Brain microvascular endothelial cell (primary cell): ENCODE data around the gene TERC.

Source experiments
- DNase-seq: peaks from one replicate; pipeline ENCODE4 v3.0.0-alpha.2; 2020
- H3K27ac ChIP-seq: fragments of 250-450 bp; sonication (Bioruptor Pico); 2 replicates; pipeline ENCODE4 v1.5.1; 2020; ENCODE audit warnings: mild to moderate bottlenecking, moderate library complexity
- H3K27me3 ChIP-seq: fragments of 250-450 bp; sonication (Bioruptor Pico); replicated peaks from 2 replicates; pipeline ENCODE4 v1.5.1; 2020; ENCODE audit warnings: mild to moderate bottlenecking
- H3K36me3 ChIP-seq: fragments of 250-450 bp; sonication (Bioruptor Pico); replicated peaks from 2 replicates; pipeline ENCODE4 v1.5.1; 2020; ENCODE audit warnings: mild to moderate bottlenecking
- H3K4me3 ChIP-seq: 2 replicates; pipeline ENCODE4 v1.5.1; 2011; ENCODE audit warnings: low read depth, mild to moderate bottlenecking, control low read depth, low read length, moderate library complexity
- CTCF ChIP-seq: IDR thresholded peaks from 2 replicates; pipeline ENCODE4 v1.5.1; 2011; ENCODE audit warnings: low read depth, mild to moderate bottlenecking, moderate library complexity, low read length, control low read depth, inconsistent platforms; ENCODE audit errors: missing control alignments
- in situ Hi-C: cut with HindIII; loops from 2 replicates; pipeline ENCODE4 v1.10.0; 2017; ENCODE audit warnings: low sequenced_read_pairs, low pct_ligation_motif_present

TERC gene

GRCh38 chr3:169772897-169773816 is 8.3 kb upstream of the TERC start, which contains the start of gene MYNN:
MYNN (plus strand) TSS chr3:169773396; CDS start chr3:169774296, 900 bp downstream.
- DNase-seq = peak; percentile 85
- H3K4me3 ChIP-seq = peak within 1 kb of the TSS; percentile 95
- no peaks in the 10 kb centered on the region for H3K27me3 ChIP-seq
- in situ Hi-C loops = no loop called here
- H3K27ac ChIP-seq = peak within 1 kb of the TSS; percentile 93
- peak; percentile 24 for TF ChIP-seq CTCF
- peaks cover 22% of the 10 kb centered on the region for H3K36me3 ChIP-seq

GRCh38 chr3:169772305-169772896 is 7.5 kb upstream of the TERC start:
- Histone ChIP-seq H3K4me3 (peak overlapping the region; percentile 95), H3K27me3 (no peaks in the 10 kb centered on the region), H3K36me3 (peaks cover 19% of the 10 kb centered on the region), H3K27ac (peak overlapping the region; percentile 93)
- TF ChIP-seq CTCF = no peak
- in situ Hi-C loops = no loop called here
- DNase-seq = peak; percentile 74

- in situ Hi-C loops = no loop called here
- H3K27me3 ChIP-seq = no peaks in the 10 kb centered on the region
- peaks cover 17% of the 10 kb centered on the region for H3K36me3 ChIP-seq
- TF ChIP-seq CTCF = no peak
- H3K27ac ChIP-seq = peak overlapping the region; percentile 93
- peak overlapping the region; percentile 95 for H3K4me3 ChIP-seq
- DNase-seq = peak; percentile 69
These were observed 6.8 kb upstream of the TERC start for GRCh38 chr3:169771497-169772304.

GRCh38 chr3:169769287-169770181 is 4.7 kb upstream of the TERC start, which contains the start of gene ACTRT3:
ACTRT3 (minus strand) TSS chr3:169769561; CDS start chr3:169769520, 41 bp downstream.
- in situ Hi-C loops = no loop called here
- no peaks in the 10 kb centered on the region for H3K27me3 ChIP-seq
- TF ChIP-seq CTCF = no peak
- peak within 1 kb of the TSS; percentile 60 for H3K27ac ChIP-seq
- DNase-seq = peak; percentile 59
- peak within 1 kb of the TSS; percentile 76 for H3K4me3 ChIP-seq
- peaks cover 4% of the 10 kb centered on the region for H3K36me3 ChIP-seq
